ENCODE measurements around the gene HDAC6.
"Not testable (repeated sequence)": the region's sequence is repeated elsewhere in the genome, so short reads cannot be mapped to it uniquely, and the experiment has no call there.

The HDAC6 gene

DNA sequence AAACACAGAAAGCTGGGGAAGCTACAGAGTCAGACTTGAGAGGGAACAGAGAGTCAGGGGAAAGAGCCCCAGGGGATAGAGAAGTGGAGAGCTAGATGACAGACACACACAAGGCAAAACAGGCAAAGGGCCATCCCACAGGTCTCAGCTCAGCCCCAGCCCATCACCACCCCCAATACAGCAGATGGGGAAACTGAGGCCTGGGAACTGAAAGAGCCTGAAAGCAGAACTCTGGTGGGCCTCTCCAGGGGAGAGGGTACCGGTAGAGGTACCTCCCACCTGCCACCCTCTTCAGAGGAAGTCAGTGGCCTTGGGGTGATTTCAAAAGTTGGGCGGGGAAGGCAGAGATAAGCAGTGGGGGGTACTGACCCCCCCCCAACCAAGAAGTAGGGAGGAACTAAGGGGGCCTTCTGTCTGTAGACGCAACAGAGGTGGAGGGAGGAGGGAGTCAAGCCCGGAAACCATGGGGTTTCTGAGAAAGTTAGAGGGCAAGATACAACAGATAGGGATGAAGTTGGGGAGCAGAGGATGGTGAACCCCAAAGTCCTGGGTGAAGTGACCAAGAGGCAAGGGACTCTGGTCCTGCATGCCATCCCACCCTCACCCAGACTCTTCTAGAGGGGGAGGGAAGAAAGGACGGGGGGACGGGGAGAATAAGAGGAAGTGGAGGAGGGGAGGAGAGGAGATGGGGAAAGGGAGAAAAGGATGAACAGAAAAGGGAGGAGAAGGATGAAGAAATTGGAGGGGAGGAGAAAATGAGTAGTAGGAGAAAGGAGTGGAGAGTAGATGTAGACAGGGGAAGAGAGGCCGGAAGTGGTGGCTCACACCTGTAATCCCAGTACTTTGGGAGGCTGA, 12.3 kb upstream of the HDAC6 start:
- DNase-seq (ENCODE audit: insufficient read length, low spot score) = no peak
- FAIRE-seq = no peak

- FAIRE-seq = no peak
Measured at GRCh38 chrX:48790477-48790876, 11.4 kb upstream of the HDAC6 start.

DNA sequence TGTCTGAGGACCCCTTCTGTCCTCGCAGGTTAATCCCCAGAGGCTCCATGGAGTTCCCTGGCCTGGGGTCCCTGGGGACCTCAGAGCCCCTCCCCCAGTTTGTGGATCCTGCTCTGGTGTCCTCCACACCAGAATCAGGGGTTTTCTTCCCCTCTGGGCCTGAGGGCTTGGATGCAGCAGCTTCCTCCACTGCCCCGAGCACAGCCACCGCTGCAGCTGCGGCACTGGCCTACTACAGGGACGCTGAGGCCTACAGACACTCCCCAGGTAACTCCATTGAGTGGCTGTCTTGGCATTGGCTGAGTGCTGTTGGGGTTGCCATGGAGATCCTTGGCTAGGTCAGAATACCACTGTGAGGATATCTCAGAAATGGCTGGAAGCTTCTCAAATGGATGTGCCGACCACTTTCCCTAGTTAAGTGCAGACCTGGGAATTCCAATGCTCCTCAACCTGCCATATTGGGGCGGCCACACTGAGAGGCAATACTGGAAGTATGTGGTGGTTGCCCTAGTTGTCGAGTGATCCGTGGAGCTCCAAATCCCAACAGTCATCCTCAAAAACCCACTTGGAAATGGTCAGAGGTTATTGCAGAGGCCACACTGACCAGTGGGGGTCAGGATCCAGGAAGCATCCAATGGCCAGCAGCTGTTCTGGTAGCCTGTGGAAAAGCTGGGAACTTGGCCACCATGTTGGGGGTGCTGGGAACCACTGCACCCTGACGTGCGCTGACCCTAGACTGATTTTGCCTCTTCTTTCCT, 10.6 kb upstream of the HDAC6 start:
- DNase-seq (ENCODE audit: insufficient read length, low spot score) (no peak), FAIRE-seq (peak; percentile 35)

More at GRCh38 chrX:48790477-48790876, 11.4 kb upstream of the HDAC6 start:
- DNase-seq (ENCODE audit: insufficient read length, low spot score) = no peak

GRCh38 chrX:48792219-48792618, 9.6 kb upstream of the HDAC6 start:
- DNase-seq (ENCODE audit: insufficient read length, low spot score) = no peak
- no peak for FAIRE-seq

- no peak for DNase-seq (ENCODE audit: insufficient read length, low spot score)
- no peak for FAIRE-seq
Measured at GRCh38 chrX:48793935-48794334, 7.9 kb upstream of the HDAC6 start.

DNA sequence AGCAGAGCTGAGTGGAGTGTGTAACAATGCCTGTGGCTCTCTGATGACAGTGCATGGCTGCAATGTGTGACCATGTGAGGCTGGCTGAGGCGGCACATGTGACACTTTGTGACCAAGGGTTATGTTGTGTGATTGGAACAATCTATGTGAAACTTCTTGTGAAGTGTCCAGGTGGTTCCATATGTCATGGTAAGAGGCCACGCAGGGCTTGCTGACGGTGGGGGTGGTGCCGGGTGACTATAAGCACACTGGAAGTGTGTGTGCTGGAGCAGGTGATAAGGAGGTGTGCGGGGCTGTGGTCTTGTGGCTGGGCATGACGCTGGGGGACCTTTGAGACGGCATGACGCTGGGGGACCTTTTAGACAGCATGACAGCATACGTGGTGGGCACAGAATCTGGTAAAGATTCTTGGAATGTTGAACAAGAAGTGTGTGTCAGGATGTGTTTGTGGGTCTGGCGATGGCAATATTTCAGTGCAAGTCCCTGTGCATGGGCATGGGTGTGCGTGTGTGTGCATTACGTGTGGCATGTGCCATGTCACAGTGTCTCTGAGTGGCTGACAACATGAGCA, 7.4 kb upstream of the HDAC6 start:
- DNase-seq (ENCODE audit: insufficient read length, low spot score) (no peak), FAIRE-seq (no peak)

- DNase-seq (ENCODE audit: insufficient read length, low spot score) (no peak), FAIRE-seq (no peak)
Measured at GRCh38 chrX:48794911-48795515, 6.9 kb upstream of the HDAC6 start.

DNA sequence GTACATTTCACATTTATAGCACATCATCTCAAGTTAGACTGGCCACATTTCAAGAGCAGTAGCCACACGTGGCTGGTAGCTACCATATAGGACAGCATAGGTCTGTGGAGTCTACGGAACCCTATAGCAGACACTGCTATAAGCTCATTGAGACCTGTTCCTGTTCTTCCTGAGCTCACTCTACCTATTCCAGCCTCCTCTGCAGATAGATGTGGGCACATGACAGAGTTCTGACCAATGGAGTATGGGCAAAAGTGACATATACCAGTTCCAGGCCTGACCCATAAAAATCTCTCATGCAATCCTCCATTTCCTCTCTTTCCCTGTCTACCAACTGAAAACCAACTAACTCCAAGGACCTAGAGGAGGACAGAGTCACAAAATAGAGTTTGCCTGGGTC, 3.5 kb upstream of the HDAC6 start:
- no peak for FAIRE-seq
- DNase-seq (ENCODE audit: insufficient read length, low spot score) = no peak

- no peak for FAIRE-seq
- DNase-seq (ENCODE audit: insufficient read length, low spot score) = no peak
Measured at GRCh38 chrX:48800574-48801279, 1.1 kb upstream of the HDAC6 start.

DNA sequence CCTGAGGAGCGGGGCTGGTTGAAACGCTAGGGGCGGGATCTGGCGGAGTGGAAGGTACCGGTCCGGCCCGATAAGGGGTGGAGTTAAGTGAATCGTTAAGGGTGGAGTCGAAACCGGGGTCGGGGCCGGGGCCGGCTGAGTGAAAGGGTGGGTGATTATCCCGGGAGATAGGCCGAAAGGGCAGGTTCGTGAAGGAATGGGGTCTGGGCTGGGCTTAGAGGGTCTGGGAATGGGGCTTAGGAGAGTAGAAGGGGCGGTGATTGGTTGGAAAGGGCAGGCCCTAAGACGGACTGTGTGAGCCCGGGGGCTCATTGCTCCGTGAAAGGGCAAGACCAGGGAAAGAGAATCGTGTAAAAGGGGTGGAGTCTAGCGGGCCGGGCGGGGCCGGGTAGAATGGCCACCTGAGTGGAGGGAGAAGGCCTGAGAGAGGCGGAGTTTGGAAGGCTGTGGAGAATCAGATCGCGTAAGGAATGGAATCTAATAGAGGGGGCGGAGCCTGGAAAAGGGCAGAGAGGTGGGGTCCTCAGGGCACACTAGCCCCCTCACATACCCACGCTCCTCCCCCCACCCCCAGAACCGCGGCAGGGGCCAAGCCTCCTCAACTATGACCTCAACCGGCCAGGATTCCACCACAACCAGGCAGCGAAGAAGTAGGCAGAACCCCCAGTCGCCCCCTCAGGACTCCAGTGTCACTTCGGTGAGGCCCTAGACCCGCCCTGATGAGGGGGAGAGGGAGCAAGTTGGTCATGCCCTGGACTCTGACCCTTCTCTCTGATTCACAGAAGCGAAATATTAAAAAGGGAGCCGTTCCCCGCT, 430 bp downstream of the HDAC6 start:
- DNase-seq (ENCODE audit: insufficient read length, low spot score) = peak; percentile 35
- peak; percentile 64 for FAIRE-seq

GRCh38 chrX:48802905-48803200, 986 bp downstream of the HDAC6 start:
- DNase-seq (ENCODE audit: insufficient read length, low spot score) = no peak
- no peak for FAIRE-seq

GRCh38 chrX:48806081-48806480, 4.2 kb downstream of the HDAC6 start:
- FAIRE-seq (no peak), DNase-seq (ENCODE audit: insufficient read length, low spot score) (no peak)

- DNase-seq (ENCODE audit: insufficient read length, low spot score) = no peak
- no peak for FAIRE-seq
Measured at GRCh38 chrX:48813644-48814043, 11.8 kb downstream of the HDAC6 start.

DNA sequence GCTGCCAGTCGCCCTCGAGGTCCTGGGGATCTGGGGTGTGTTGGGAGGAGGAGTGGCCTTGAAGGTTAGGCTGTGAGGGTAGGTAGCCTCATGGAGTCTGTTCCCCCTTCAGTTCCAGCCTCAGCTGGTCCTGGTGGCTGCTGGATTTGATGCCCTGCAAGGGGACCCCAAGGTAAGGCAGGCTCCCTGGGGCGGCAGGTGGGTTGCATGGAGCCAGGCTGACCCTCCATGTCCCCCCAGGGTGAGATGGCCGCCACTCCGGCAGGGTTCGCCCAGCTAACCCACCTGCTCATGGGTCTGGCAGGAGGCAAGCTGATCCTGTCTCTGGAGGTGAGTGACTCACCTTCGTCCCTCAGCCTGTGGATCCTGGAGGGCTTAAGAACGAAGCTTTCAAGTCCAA, 12.9 kb downstream of the HDAC6 start:
- DNase-seq (ENCODE audit: insufficient read length, low spot score) (no peak), FAIRE-seq (no peak)

DNA sequence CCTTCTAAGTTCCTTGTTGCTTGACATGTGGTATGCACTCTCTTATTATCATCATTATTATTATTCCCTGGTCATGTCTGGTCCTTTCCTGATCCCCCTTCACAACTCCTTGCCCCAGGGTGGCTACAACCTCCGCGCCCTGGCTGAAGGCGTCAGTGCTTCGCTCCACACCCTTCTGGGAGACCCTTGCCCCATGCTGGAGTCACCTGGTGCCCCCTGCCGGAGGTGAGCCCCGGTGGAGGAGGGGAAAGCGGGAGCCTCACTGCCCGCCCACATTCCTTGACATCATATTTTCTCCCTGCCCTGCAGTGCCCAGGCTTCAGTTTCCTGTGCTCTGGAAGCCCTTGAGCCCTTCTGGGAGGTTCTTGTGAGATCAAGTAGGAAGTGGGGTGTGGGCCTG, 13.4 kb downstream of the HDAC6 start:
- no peak for DNase-seq (ENCODE audit: insufficient read length, low spot score)
- FAIRE-seq = no peak

- DNase-seq (ENCODE audit: insufficient read length, low spot score) (no peak), FAIRE-seq (no peak)
Measured at GRCh38 chrX:48816014-48816810, 14.3 kb downstream of the HDAC6 start.

- DNase-seq (ENCODE audit: insufficient read length, low spot score) (no peak), FAIRE-seq (no peak)
Measured at GRCh38 chrX:48818098-48818497, 16.2 kb downstream of the HDAC6 start.

GRCh38 chrX:48818866-48819265, 17.0 kb downstream of the HDAC6 start:
- DNase-seq (ENCODE audit: insufficient read length, low spot score) (no peak), FAIRE-seq (no peak)

DNA sequence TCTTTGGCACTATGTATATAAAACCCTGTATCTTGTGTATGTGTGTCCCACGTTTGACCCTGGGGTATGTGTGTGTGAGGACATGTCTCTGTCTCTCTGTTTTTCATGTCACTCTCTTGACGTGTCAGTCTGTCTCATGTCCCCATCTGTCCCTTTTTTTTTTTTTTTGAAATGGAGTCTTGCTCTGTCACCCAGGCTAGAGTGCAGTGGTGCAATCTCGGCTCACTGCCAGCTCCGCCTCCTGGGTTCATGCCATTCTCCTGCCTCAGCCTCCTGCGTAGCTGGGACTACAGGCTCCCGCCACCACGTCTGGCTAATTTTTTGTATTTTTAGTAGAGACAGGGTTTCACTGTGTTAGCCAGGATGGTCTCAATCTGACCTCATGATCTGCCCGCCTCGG, 17.5 kb downstream of the HDAC6 start:
- FAIRE-seq; DNase-seq (ENCODE audit: insufficient read length, low spot score): not testable (repeated sequence)

Measured in GM19239 (cell line).